HG03342 (cell line): ENCODE results near the gene FCGR3A.
"Not testable (repeated sequence)": the region's sequence is repeated elsewhere in the genome, so short reads cannot be mapped to it uniquely, and the experiment has no call there.

Experiments
- ATAC-seq: cut with Tn5 transposase; IDR thresholded peaks from one replicate; pipeline ENCODE4 v1.9.1; 2021; ENCODE audit warnings: mild to moderate bottlenecking, moderate library complexity; ENCODE audit not compliant: unreplicated experiment

FCGR3A gene

DNA sequence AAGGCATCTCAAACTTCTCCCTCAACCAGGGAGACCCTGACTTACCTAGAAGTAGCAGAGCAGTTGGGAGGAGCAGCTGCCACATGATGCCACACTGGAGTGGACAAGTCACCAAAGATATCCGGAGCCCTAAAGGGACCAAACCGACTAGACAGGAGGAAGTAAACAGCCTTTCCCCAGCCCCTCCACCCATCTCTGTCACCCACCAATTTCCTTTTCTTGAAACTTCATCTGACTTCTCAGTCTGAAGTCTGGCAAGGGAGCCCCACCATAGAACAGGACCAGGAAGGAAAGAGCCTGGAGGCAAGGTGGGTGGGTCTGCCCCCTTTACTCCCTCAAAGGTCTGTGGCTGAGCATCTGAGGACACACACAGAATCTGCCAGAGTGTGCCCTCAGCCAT is at the start of gene FCGR3A:
FCGR3A (minus strand) TSS at position 167 of the 400 bp plus-strand sequence; CDS start at position 85, 82 bp downstream.
- no peak for ATAC-seq

DNA sequence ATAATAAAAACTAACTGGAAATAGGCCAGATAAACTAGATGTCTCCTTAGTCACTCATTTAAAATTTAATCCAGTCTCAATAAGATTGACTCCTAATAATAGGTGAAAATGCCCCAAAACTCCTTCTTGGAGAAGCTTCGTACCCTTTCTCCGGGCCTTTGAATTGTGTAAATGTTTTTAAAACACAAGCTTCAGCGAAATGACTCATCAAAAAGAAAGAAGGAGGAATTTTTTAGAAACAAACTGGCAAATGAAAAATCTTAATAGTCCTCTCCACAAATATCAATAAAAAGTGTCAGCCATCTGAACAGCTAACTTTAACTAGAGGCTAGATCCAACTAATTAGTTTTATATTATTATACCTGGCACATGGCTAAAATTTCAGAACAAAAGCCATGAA is 47.5 kb upstream of the FCGR3A start:
- ATAC-seq, result not testable (repeated sequence)

DNA sequence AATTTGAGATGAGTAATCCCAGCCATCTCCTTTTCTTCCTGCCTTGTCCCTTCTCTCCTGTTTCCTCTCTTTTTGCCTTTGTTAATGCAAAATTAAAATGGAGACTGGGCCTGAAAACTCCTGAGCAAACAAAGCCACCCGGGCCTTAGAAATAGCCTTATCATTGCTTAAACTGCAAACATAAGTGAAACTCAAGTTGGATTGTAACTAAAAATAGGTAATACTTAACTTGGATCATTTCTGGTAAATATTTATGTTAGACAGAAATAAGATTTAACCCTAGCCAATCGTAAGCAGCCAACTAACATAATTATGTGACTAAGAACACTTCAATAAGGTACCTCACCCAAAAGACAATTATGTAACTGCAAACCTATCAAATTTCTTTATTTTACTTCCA is 46.0 kb upstream of the FCGR3A start:
- not testable (repeated sequence) for ATAC-seq

DNA sequence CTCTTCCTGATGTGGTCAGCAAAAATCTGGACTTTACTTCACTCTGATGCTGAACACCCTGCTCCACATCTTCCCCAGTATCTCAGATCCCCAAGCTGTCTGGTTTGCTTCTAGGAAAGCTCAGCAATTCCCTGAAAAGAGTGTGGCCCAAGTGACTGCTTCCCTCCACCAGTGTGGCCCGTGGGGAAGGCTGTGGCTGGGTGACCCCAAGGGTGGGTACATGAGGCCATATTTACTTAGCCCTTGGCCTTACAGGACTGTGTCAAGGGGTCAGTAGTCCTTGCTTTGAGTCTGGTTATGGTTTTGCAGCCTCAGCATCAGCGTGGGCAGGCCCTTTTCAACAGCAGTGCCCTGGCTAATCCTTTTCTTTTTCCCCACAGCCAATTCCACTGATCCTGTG is 45.6 kb upstream of the FCGR3A start:
- not testable (repeated sequence) for ATAC-seq

DNA sequence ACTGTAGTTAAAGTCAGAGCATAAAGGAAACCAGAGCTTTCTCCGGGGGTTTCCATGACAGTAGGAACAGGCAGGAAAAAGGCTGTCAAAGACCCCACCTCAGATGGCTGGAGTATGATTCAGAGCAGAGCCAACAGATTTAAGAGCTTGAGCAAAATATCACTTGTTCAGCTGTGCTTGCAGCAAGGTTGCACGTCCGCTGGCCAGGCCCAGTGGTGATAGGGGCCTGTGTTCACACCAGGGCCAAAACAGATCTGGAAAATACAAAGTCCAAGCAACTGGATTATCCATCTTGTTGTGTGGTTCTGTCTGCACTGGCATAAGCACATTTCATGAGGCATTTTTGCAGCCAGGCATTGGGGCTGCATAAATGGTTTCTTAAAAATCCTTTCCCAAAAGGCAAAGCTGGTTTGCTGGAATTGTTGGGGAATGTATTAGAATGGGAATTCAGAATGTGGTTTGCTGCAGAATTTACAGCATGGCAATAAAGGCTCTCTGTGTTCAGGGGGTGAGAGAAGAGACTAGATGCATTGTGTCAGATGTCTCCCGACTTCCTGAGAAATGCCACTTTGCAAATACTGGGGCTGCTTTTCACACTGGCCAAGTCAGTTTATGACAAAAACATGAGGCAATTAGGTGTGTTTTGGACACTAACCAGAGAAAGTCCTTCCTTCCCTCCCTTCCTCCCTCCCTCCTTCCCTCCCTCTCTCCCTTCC is 44.8 kb upstream of the FCGR3A start:
- not testable (repeated sequence) for ATAC-seq

DNA sequence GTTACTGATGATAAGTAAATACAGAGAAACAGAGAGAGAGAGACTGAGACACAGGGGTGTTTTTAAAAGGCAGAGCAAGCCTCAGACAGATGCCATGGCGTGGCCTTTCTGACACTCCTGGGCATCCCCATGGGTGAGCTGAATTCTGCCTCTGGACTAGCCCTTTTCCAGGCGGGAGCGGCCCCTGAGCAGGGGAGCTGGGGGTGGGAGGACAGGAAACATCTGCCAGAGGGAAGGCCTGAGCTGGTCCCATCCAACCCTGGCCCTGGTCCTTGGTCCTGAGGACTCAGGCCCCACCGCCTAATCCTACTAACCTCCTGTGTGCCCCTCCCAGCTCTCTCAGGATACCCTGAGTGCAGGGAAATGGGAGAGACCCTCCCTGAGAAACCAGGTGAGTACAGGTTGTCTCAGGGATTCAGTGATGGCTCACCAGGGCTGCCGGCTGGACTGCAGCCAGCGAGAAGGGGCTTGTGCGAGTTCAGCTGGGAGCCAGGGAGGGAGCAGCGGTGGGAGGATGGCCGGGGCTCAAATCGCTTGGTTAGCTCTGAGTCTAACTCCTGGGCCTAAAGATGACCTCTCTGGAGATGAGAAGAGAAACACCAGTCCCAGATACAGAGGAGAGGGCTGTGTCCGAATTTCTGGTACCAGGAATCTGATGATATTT is 43.6 kb upstream of the FCGR3A start:
- ATAC-seq, result not testable (repeated sequence)

DNA sequence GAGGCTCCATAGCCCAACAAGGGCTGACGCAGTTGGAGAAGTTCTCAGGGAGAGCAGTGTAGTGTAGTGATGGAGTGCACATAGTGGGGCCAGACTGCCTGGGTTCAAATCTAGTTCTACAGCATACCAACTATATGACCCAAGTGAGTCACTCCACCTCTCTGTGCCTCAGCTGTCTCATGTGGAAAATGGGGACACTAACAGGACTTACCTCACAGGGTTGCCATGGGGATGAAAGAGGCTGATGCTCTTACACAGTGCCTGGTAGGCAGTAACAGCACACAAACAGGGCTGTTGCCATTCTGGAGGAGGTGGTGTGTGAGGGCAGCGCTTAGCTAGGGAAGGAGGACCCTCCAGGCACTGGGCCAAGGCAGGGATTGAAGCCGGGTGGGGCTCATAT is 43.0 kb upstream of the FCGR3A start:
- ATAC-seq, result not testable (repeated sequence)

DNA sequence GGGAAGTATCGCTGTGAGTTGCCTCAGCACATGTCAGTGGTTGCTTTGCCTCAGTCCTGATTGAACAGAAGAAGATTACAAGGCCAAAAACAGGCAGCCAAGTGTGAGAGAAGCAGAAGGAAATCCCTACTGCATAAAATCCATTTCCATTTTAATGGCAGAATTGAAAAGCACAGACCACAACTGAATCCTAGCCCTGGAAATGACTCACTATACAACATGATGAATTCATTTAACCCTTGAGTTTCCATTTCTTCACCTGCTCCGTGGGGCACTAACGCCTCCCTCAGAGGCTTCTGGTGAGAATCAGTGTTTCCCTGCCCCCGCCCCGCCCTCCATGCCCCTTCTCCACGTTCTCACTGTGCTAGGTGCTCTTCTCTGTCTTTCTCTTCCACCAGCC is 40.3 kb upstream of the FCGR3A start:
- not testable (repeated sequence) for ATAC-seq

DNA sequence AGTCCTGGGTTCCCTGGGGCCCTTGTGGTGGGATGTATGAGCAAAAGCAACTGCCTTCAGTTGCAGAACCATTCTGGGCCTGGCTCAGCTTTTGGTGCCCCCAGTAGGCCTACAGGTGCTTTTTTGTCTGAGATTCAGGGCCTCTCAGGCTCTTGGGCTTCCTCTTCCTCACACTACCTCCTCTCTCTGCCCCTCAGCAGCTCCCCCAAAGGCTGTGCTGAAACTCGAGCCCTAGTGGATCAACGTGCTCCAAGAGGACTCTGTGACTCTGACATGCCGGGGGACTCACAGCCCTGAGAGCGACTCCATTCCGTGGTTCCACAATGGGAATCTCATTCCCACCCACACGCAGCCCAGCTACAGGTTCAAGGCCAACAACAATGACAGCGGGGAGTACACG is 39.7 kb upstream of the FCGR3A start:
- not testable (repeated sequence) for ATAC-seq

DNA sequence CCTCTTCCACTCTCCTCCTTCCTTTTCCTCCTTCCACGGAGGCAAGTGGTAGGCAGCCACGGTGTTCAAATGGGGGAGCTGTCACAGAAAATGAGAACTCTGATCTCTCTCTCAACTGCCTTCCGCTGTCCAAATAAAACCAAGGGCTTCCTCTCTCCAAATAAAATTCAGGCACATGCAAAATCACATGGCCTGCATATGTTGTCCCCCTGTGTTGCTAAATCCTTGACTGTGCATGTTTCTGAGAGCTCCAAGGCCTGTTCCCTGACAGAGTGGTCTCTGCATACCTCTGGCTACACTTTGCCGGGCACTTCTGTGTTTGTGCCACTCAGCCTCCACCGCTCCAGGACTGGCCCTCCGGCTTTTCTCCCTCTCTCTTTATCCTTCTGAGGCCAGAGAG is 39.0 kb upstream of the FCGR3A start:
- ATAC-seq, result not testable (repeated sequence)

DNA sequence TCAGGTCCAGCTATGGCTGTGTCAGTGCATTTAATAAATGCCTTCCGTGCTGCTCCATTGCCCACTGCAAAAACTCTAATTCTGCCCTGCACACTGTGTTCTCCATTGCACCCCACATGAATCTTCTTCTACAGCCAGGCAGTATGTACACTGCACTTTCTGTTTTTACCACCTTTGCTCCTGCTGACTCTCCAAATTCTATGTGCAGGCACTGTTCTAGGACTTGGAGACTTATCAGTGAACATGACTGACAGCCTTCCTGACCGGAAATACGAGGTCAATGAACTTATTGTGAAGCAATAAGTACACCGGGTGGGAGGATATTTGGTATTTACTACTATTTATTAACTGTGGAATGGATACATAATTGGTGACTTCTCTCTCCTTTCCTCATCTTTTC is 33.3 kb upstream of the FCGR3A start:
- not testable (repeated sequence) for ATAC-seq

DNA sequence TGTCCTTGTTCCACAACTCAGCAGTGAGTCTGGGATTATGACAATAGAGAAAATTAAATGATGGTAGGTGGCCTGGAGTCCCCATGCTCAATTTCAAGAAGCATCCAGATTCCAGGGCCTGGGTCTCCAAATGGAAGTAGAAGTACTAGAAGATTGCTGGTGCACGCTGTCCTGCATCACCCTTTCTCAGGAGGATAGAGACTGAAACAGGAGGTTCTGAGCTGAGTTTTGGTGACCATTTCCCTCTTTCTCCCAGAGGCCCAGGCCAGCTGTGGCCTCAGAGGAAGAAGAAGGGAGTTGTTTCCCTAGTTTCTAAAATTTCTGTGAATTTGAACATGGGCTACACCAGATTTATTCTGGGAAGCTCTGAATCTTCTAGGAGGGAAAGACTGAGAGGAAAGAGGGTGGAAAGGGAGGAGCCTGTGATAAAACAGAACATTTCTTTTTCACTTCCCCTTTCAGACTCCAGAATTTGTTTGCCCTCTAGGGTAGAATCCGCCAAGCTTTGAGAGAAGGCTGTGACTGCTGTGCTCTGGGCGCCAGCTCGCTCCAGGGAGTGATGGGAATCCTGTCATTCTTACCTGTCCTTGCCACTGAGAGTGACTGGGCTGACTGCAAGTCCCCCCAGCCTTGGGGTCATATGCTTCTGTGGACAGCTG is 31.4 kb upstream of the FCGR3A start:
- peak; percentile 61 for ATAC-seq

DNA sequence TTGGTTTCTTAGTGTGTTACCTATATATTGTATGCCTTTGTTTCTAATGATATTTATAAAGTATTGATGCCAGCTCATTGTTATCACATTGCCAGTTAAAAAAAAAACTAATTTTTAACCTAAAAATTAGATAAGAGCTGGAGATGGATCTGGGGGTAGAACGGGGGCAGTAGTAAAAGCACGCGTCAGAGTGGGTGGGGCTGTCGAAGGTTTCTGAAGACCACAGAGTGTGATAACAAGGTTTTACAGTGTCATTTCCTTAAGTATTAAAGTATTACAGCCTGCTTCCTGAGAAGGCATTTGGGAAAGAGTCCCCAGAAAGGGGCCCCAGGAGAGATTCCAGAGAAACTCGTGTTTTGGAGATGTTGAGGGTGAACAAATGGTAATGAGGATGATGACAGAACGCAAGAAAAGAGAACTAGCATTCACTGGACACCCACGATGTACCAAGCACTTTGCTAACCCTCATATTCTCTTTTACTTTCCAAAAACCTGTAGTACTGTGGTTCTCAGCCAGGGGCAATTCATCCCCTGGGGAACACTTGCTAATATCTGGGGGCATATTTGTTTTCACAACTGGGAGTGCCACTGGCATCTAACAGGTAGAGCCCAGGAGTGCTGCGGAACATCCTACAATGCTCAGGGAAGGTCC is 30.4 kb upstream of the FCGR3A start:
- ATAC-seq, result not testable (repeated sequence)

DNA sequence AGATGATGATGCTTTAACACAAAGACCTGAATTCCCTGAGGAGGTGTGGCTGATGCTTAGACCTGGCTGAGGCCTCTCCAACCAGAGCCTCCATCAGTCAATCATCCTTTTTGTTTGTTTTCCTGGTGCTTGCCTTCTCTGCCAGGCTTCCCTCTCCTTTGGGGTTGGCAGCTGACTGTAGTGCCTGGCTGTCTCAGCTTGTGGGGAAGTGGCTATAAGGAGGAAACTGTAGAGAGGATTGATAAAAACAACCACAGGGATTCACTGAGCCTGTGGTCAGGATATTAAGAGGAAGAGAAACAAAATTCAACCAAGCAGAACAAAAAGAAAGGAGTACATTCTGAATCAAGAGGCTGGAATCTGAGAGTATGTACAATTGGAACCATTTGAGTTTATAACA is 27.1 kb upstream of the FCGR3A start:
- not testable (repeated sequence) for ATAC-seq

DNA sequence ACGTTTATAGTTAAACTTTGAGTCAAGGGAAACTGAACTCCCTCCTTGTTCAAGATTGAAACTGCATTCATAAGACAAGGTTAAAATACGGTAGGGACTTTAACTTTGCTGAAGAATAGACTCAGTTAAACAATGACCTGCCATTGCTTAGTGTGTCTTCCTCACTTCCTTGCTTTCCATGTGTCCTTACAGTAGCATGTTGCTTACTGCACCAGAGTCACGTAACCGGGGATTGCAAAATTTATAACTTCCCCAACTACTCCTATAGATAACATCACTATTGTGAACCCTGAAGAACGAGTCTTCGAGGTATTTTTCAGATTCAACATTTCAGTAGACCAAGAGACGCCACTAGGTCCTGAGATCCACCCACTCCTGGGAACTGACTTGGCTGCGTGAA is 22.1 kb upstream of the FCGR3A start:
- not testable (repeated sequence) for ATAC-seq

DNA sequence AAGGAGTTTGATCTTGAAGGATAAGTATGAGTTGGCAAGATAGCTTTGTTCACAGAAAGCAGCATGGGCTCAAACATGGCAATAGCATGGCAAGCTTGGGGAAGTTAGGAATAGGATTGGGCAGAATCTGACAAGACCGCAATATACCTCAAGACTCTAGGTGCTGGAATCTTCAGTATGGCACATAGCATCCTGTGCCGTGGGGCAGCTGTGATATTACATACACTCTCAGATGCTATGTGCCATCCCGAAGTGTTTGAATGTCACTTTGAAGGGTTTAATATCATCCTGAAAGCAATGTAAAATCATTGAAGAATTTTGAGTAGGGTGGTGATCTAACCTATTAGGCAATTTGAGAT is 17.0 kb upstream of the FCGR3A start:
- ATAC-seq, result peak; percentile 8

DNA sequence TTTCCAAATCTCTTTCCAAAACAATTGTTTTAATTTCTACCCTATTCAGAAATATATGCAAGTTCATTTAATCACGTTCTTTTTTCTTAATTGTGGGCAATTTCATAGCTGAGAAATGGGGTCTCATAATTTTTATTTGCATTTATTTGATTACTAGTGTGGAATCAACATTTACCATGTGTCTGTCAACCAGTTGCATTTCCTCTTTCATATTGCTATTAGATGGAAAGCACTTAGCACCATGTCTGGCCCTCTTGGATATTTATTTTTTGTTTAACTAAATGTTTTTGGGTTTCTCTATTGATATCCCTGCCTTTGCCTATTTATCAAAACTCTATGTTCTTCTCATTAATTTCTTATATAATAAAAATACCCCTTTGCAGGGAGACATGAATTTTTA is 13.9 kb upstream of the FCGR3A start:
- not testable (repeated sequence) for ATAC-seq

DNA sequence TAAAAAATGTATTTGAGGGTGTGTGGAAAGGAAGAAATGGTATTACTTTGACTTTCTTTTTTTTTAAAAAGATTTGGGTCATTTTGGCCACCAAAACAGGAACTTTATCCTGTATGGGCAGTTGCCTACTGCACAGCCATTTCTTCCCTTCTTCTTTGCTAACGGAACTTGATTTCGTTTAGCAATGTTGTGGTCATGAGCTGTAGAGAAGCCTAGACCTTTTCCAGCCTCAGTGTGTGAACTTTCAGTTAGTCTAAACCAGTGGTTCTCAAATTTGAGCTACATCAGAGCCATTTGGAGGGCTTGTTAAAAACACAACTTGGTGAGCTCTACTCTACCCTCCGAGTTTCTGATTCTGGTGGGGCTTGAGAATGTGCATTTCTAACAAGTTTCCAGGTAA is 12.8 kb upstream of the FCGR3A start:
- not testable (repeated sequence) for ATAC-seq

DNA sequence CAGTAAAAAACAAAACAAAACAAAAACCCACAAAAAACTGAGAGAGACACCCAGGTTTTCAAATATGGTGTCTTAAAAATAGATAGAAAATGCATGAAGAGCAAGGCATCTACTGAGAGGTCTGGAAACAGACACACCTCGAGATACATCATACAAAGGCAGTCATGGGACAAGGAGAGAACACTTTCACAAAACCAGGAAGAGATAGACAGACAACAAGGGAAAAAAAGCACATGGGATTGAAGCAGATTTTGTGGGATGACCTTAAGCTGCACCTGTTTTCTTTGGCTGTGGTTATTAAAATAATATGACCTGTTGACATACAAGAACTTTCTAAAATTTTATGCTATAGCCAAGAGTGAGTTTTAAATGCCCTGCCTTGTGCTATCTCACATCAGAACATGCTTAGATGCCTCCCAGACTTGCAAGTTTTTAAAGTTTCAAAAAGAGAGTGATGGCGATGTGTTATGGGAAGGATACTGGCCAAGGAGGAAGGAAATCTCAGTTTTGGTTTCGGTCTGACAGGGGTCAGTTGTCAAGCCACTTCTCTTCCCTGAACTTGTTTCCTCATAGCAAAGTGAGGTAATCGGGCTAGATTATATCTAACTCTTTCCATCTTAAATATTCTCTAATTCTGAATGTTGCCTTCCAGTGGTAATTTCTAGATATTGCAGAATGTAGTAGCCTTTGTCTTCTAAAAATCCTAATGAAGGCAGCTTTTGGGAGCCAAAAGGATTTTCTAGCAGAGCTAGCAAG is 11.5 kb upstream of the FCGR3A start:
- peak; percentile 66 for ATAC-seq
